ENCODE results near the gene MAP3K15. TPM values are rescaled to one million over a fixed set of nuclear protein-coding genes. Genes with fewer than 3 reads are reported as not detected.
"Not testable (repeated sequence)": the region's sequence is repeated elsewhere in the genome, so short reads cannot be mapped to it uniquely, and the experiment has no call there.

MAP3K15 gene
- total RNA-seq, 2 donors from 2014 or later, result 0.48 to 7.1 TPM

DNA sequence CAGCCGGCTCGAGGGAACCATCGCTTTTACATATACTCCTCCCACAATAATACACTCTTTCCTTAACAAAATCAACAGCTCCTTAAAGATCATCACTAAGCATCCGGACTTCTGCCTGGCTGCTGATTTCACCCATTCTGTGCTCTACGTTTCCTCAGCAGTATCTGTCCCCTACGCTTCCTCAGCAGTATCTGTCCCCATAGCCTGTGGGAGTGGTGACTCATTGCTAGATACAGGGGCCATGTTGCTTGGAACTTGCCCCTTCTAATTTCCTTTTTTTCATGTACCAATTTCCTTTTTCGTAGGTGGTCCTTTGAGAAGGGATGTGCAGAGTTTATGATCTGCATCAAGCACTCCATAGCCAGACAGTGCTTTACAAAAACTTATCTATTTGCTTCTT, 18.6 kb downstream of the MAP3K15 start:
- Mint-ChIP-seq H3K27me3 (peaks cover 5% of the 10 kb centered on the region), H3K4me3 (no peak overlapping the region), H3K4me1 (no peaks in the 10 kb centered on the region), H3K9me3 (no peaks in the 10 kb centered on the region), H3K36me3 (ENCODE audit: low read depth) (no peaks in the 10 kb centered on the region), H3K27ac (no peak overlapping the region)
- no peak for ATAC-seq (replicated peaks)

DNA sequence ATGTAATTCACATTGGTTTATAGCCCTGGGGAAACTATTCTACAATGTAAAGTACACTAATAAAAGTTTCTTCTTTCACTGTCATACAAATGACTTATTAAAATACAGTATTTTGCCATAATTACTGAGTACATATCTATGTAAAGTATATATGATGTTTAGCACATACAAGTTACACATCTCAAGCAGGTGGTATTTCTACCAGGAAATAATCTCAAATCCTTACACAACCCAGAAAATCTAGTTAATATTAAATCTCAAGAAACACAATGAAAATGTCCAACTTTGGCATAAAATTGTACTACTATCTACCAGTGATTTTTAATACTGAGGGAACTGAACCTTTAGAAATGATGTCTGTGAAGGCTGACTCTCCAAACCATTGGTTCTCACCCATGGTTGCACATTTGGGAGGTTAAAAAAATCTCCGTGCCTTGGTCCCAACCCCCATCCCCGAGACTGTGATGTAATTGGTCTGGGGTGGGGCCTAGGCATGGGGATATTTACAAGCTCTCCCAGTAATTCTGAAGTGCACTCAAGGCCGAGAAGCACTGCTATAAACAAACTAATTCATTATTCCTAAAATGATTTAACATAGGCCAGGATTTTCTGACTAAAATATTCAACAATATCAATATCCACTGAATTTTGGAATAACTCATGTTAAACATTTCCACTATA, 27.6 kb downstream of the MAP3K15 start:
- Mint-ChIP-seq H3K36me3 (ENCODE audit: low read depth) (no peaks in the 10 kb centered on the region), H3K4me3 (no peak overlapping the region), H3K27ac (no peak overlapping the region), H3K4me1 (no peaks in the 10 kb centered on the region), H3K27me3 (peaks cover 3% of the 10 kb centered on the region), H3K9me3 (no peaks in the 10 kb centered on the region)
- no peak for ATAC-seq (replicated peaks)

DNA sequence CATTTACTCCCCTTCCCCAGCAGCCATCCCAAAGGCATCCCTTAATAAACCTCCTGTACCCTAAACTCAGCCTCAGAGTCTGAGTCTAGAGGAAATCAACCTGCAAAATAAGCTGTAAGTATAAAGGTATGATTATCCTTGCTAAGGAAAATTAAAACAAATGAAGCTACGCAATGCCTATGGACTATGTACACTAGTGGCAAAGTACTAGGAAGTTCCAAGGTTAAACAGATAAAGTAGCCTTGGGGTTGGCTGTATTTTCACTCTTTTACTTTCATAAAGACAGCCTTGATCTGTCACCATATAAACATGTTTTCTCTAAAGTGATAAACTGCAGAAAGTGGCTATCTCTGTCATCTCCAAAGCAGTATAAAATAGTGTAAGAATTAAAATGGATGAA, 35.9 kb downstream of the MAP3K15 start:
- no peak overlapping the region for H3K4me3 Mint-ChIP-seq
- H3K9me3 Mint-ChIP-seq, result no peaks in the 10 kb centered on the region
- H3K4me1 Mint-ChIP-seq, result no peaks in the 10 kb centered on the region
- no peak for ATAC-seq (replicated peaks)
- H3K36me3 Mint-ChIP-seq (ENCODE audit: low read depth), result no peaks in the 10 kb centered on the region
- H3K27me3 Mint-ChIP-seq, result no peaks in the 10 kb centered on the region
- no peak overlapping the region for H3K27ac Mint-ChIP-seq

DNA sequence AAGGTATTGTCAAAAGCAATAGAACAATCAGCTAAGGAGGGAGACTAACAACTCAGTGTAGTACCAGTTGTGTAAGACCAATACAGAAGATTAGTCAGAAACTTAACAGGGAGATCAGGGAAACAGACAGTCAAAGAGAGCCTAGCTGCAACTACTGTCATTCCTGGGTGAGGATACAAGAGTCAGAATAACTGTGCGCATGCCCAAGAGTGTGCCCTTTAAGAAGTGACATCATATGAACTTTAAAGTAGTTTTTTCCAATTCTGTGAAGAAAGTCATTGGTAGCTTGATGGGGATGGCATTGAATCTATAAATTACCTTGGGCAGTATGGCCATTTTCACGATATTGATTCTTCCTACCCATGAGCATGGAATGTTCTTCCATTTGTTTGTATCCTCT, 46.9 kb downstream of the MAP3K15 start:
- not testable (repeated sequence) for H3K36me3 Mint-ChIP-seq (ENCODE audit: low read depth); ATAC-seq (replicated peaks); H3K27ac Mint-ChIP-seq; H3K4me3 Mint-ChIP-seq; H3K4me1 Mint-ChIP-seq; H3K9me3 Mint-ChIP-seq
- H3K27me3 Mint-ChIP-seq, result peaks cover 13% of the 10 kb centered on the region

- H3K9me3 Mint-ChIP-seq, result no peaks in the 10 kb centered on the region
- ATAC-seq (replicated peaks), result no peak
- H3K27me3 Mint-ChIP-seq, result peaks cover 4% of the 10 kb centered on the region
Observed at GRCh38 chrX:19462879-19463278, 52.4 kb downstream of the MAP3K15 start.

GRCh38 chrX:19462231-19462630, 53.1 kb downstream of the MAP3K15 start:
- Mint-ChIP-seq H3K27me3 (peaks cover 3% of the 10 kb centered on the region), H3K36me3 (ENCODE audit: low read depth) (no peaks in the 10 kb centered on the region), H3K4me1 (no peaks in the 10 kb centered on the region), H3K4me3 (no peak overlapping the region), H3K27ac (no peak overlapping the region), H3K9me3 (no peaks in the 10 kb centered on the region)
- ATAC-seq (replicated peaks), result no peak

More at GRCh38 chrX:19462879-19463278, 52.4 kb downstream of the MAP3K15 start:
- H3K4me3 Mint-ChIP-seq, result no peak overlapping the region
- H3K4me1 Mint-ChIP-seq, result no peaks in the 10 kb centered on the region
- H3K27ac Mint-ChIP-seq, result no peak overlapping the region
- H3K36me3 Mint-ChIP-seq (ENCODE audit: low read depth), result no peaks in the 10 kb centered on the region

DNA sequence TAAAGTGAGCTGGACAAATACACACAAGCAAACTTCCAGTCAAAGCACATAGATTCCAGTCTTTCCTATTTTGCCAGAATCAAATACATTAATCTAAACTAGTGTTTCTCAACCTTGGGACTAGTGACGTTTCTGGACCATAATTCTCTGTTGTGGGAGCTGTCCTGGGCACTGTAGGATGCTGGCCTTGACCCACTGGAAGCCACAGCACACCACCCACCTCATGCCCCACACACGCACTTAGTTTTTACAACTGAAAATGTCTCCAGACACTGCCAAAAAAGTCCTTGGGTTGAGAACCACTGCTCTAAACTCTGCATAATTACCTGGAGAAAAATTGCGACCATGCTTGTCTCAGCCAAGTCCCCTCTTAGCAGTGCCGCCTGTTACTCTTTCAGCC, 57.6 kb downstream of the MAP3K15 start:
- Mint-ChIP-seq H3K4me1 (no peaks in the 10 kb centered on the region), H3K27ac (no peak overlapping the region), H3K9me3 (no peaks in the 10 kb centered on the region), H3K27me3 (peaks cover 3% of the 10 kb centered on the region), H3K4me3 (no peak overlapping the region), H3K36me3 (ENCODE audit: low read depth) (no peaks in the 10 kb centered on the region)
- no peak for ATAC-seq (replicated peaks)

GRCh38 chrX:19448077-19448476, 67.2 kb downstream of the MAP3K15 start:
- Mint-ChIP-seq H3K4me3 (no peak overlapping the region), H3K9me3 (no peaks in the 10 kb centered on the region), H3K27ac (no peak overlapping the region), H3K27me3 (no peaks in the 10 kb centered on the region), H3K36me3 (ENCODE audit: low read depth) (no peaks in the 10 kb centered on the region), H3K4me1 (no peaks in the 10 kb centered on the region)
- ATAC-seq (replicated peaks), result no peak

DNA sequence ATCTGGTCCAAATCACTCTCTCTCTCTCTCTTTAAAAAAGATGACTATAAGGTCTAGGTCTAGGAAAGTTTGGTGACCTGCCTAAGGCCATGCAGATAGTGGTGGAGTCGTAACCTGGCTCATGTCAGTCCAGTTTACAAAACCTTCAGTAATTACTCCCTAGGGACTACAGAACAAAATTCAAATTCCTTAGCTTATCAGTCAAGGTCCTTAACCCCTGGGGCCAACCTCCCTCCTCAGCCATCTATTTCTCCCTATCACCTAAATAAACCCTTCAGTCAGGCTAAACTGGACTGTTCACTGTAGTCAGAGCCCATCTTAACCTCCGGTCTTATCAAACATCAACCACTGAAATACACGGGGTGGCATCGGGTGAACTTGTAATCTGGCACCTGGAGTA, 68.9 kb downstream of the MAP3K15 start:
- ATAC-seq (replicated peaks), result no peak
- Mint-ChIP-seq H3K27ac (no peak overlapping the region), H3K9me3 (no peaks in the 10 kb centered on the region), H3K36me3 (ENCODE audit: low read depth) (no peaks in the 10 kb centered on the region), H3K4me3 (no peak overlapping the region), H3K27me3 (no peaks in the 10 kb centered on the region), H3K4me1 (no peaks in the 10 kb centered on the region)

DNA sequence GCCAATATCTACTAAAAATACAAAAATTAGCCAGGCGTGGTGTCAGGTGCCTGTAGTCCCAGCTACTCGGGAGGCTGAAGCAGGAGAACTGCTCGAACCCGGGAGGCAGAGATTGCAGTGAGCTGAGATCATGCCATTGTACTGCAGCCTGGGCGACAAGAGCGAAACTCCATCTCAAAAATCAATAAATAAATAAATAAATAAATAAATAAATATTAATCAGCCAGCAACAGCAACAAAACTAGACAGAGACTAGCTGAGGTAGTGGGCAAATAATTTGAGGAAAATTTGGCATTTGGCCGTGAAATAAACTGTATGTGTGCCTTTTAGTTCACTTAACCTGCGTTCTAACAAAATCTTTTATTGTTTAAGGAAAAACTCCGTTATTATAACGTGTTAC, 69.5 kb downstream of the MAP3K15 start:
- not testable (repeated sequence) for ATAC-seq (replicated peaks); H3K9me3 Mint-ChIP-seq; H3K36me3 Mint-ChIP-seq (ENCODE audit: low read depth); H3K27ac Mint-ChIP-seq; H3K4me1 Mint-ChIP-seq; H3K27me3 Mint-ChIP-seq; H3K4me3 Mint-ChIP-seq

GRCh38 chrX:19443869-19444526, 71.3 kb downstream of the MAP3K15 start:
- Mint-ChIP-seq H3K36me3 (ENCODE audit: low read depth) (no peaks in the 10 kb centered on the region), H3K27me3 (no peaks in the 10 kb centered on the region), H3K27ac (no peak overlapping the region), H3K4me1 (no peaks in the 10 kb centered on the region), H3K9me3 (no peaks in the 10 kb centered on the region), H3K4me3 (no peak overlapping the region)
- ATAC-seq (replicated peaks), result no peak

GRCh38 chrX:19440713-19441112, 74.6 kb downstream of the MAP3K15 start:
- Mint-ChIP-seq H3K4me3 (no peak overlapping the region), H3K27me3 (no peaks in the 10 kb centered on the region), H3K27ac (no peak overlapping the region), H3K36me3 (ENCODE audit: low read depth) (no peaks in the 10 kb centered on the region), H3K4me1 (no peaks in the 10 kb centered on the region), H3K9me3 (no peaks in the 10 kb centered on the region)
- ATAC-seq (replicated peaks), result no peak

GRCh38 chrX:19422661-19423060, 92.6 kb downstream of the MAP3K15 start:
- not testable (repeated sequence) for H3K36me3 Mint-ChIP-seq (ENCODE audit: low read depth); H3K4me3 Mint-ChIP-seq; H3K27ac Mint-ChIP-seq; H3K27me3 Mint-ChIP-seq; H3K4me1 Mint-ChIP-seq; ATAC-seq (replicated peaks); H3K9me3 Mint-ChIP-seq

DNA sequence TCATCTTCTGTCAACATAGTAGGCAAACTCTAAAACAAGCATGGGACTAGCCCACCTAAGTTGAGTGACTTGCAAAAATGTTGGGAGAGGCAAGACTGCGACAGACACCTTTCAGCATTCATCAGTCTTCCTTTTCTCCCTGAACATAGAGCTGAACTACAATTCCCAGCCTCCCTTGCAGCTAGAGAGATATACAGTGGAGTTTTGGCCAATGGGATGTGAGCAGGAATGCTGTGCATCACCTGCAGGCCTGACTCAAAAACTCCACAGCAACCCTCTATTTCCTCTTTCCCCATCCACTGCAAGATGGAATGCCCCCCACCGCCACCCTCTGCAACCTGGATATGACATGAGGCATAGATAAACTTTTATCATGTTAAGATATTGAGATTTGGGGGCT, 105.0 kb downstream of the MAP3K15 start:
- no peak for ATAC-seq (replicated peaks)
- Mint-ChIP-seq H3K9me3 (no peaks in the 10 kb centered on the region), H3K4me3 (no peak overlapping the region), H3K4me1 (no peaks in the 10 kb centered on the region), H3K36me3 (ENCODE audit: low read depth) (no peaks in the 10 kb centered on the region), H3K27ac (no peak overlapping the region), H3K27me3 (peaks cover 13% of the 10 kb centered on the region)

- ATAC-seq (replicated peaks), result no peak
- H3K4me3 Mint-ChIP-seq, result no peak overlapping the region
- no peaks in the 10 kb centered on the region for H3K36me3 Mint-ChIP-seq (ENCODE audit: low read depth)
- H3K27ac Mint-ChIP-seq, result no peak overlapping the region
- peaks cover 6% of the 10 kb centered on the region for H3K27me3 Mint-ChIP-seq
- H3K9me3 Mint-ChIP-seq, result no peaks in the 10 kb centered on the region
- no peaks in the 10 kb centered on the region for H3K4me1 Mint-ChIP-seq
Observed at GRCh38 chrX:19403696-19404095, 111.6 kb downstream of the MAP3K15 start.

Measured in activated T-helper 17 cell treated with anti-CD3 and anti-CD28 coated beads, Interleukin-2, amount 50 U/mL, for 72 hours (primary cell).